CD4-positive, alpha-beta T cell treated with Interleukin-6 at 100 ng/mL for 8 hours (primary cell): ENCODE results near the gene KPNB1.

ENCODE experiments used
- DNase-seq: peaks from one replicate; pipeline ENCODE4 v3.0.0-alpha.2; 2020; ENCODE audit warnings: mixed read lengths, low spot score

The KPNB1 gene

DNA sequence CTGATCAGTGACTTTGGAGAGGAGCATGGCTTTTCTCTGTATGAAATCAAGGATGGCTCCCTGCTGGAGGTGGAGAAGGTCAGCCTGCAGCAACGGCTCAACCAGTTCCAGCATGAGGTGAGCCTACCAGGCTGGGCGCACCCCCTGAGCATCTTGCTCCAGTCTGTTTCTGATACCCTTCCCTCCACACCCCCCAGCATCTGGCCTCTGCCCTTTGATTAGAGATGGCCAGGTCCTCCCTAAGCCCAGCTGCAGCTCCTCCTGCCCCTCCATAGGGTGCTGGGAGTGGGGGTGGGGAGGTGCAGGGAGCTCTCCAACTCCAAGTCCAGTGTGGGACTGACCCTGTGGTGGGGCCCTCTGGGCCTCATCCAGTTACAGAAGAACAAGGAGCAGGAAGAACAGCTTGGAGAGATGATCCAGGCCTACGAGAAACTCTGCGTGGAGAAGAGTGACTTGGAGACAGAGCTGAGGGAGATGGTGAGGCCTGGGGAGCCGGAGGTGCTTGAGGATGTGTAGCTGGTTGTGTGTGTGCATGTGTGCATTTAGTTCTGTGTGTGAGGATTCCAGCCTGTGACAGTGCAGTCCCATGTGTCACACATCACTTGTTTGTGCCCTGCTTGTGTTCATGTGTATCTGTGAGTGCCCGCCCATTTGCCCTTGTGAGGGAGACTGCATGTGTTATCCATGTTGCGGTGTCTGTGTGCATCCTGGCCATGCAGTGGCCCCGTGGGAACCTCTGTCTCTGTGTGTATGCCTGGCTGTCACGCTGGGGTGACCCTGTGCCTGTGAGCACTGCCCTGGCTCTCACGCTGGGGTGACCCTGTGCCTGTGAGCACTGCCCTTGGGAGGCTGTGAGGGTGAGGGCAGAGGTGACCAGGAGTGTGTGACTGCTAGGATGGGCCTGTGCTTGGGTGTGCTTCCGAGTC, 47.3 kb downstream of the KPNB1 start:
- no peak for DNase-seq

DNA sequence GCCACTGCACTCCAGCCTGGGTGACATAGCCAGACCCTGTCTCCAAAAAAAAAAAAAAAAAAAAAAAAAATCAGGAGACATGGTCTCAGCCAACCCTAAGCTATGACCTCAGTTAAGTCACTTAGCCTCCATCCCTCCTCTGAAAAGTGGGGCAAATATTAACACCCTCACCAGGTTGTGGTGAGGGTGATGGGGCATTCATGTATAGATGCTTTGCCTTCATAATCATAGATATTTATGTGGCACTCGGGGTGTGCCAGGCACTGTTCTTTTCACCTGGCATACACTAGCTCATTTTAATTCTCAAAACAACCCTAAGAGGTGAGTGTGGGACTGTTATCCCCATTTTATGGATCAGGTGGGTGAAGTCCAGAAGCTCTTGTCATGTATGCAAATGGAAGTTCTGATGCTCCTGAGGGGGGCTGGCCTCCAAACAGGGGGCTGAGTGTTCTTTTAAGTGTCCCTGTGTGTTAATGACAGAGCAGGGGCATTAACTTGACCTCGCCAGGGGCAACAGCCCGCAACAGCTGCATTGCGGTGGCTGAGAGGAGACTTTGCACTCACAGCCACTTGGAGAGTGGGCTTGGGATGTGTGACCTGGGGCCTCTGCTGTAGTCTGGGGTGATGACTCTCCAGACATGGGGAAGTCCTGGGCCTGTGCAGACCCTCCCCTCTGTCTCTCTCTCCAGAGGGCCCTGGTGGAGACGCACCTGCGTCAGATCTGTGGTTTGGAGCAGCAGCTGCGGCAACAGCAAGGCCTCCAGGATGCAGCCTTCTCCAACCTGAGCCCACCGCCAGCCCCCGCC, 48.4 kb downstream of the KPNB1 start:
- DNase-seq = no peak

DNA sequence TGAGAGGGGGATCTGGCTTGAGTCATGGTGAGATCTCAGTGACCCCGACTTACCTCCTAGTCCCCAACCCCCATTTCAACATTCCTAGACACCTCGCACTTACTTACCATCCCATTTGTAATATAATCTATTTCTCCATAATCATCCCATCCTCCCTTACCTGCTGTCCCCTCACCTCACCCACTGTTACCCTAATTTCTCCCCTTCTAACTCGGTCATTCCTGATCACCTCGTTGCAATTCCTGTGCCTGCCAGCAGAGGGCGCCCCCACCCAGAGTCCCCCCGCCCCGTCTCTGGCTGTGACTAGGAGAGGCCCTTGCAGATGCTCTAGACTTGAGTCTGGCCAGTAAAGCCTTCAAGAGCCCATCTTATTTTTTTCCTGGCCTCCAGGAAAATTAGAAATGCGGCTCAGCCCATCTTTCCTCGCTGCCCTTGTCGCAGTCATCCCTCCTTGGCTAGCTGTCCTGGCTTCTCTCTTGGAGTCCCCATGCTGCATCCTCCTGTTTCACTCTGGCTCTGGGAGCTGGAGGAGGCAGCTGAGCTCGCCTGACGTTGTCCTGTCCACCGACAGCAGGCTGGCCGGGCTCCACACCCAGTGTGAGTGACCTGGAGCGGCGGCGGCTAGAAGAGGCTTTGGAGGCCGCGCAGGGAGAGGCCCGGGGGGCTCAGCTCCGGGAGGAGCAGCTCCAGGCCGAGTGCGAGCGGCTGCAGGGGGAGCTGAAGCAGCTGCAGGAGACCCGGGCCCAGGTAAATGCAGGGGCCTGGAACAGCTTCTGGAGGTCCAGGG, 49.2 kb downstream of the KPNB1 start:
- peak; percentile 73 for DNase-seq

DNA sequence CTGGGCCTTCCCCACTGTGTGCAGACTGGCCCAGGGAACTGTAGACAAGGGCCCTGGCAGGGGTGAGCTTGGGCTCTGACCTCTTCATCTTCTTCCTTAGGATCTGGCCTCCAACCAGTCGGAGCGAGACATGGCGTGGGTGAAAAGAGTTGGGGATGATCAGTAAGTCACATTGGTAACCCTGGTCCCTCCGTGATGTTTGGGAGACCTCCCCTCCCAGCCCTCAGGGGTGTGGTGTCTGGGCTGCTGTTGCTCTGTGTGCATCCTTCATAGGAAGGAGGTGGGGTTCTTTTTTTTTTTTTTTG, 49.8 kb downstream of the KPNB1 start:
- no peak for DNase-seq

DNA sequence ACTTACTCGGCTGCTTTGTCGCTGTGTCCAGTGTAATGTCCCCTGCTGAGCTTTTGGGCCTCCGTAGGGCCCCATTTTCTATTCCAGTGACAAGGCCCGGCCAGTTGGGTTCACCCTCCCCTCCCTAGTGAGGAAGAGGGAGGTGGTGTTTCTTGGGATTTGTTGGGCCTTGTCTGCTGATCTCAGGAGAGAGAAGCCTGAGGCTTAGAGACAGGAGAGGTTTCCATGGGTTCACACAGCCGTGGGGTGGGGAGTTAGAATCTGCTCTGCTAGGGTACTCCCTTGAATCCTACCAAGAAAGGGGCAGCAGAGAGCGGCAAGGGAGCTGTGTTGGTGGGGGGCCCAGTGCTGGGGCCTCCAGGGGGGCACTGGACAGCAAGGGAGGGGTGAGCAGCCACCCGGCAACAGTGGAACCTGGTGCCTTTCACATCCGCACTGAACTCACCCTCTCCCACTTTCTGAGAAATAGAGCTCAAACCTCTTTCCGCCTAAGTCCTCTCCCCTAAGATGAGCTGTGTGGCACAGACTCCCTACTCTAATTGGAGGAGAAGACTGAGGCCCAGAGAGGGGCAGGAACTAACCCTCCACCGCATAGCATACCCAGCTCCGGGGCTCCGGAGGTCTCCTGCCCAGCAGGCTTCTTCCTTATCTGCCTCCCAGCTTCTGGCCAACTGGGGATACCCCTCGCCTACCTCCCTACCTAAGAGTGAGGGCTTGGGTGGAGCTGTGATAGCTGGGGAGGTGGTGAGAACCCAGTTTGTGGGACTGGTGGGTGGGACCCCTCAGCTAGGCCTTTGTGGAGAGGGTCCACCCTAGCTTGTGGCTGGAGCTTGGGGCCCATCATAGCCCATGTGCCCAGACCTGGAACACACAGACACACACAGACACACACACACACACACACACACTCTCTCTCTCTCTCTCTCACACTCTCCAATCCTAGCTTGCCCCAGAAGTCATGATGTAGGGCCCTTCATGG, 51.0 kb downstream of the KPNB1 start:
- no peak for DNase-seq

DNA sequence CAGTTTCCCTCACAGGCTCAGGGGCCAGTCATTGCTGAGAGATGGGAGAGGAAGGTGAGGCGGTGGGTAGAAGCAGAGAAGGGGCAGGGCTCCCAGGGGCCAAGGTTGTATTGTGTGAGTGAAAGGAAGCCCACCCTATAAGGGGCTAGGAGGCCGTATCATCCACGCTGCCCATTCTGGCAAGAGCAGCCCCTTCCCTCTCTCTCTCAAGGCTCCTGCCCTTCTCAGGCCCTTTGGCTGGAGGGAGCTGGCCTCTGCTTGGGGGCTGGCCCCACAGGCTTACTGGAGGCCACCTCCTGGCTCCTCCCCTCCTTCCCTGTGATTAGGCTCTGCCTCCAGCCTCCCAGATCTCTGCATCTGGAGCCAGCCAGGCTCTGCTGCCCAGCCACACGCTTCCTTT, 51.9 kb downstream of the KPNB1 start:
- no peak for DNase-seq

DNA sequence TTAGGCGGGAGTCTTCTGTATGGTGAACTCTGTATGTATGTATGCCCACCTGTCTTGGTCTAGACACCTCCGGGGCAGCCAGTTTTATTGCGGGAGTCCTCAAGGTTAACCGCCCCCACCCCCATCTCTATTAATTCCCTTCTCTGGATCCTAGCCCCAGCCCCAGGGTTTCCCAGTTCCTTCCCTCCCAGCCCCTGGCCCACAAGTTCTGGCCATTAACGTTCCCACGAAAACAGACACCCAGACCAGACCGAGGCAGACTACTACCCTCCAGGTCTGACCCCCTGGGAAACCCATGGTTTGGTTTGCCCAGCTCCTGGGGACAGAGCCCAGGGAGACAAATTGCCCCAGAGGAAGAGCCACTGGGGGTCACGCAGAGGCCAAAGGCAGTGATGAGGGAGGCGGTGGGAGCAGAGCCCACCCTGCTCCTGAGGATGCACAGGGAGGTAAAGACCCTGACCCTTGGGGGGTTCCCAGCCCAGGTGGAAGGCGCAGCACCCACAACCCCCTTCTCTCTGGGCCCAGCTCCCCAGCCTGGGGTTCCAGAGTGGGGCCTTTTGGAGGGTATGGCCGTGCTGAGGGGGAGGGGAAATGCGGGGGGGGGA, 52.8 kb downstream of the KPNB1 start:
- DNase-seq = no peak

DNA sequence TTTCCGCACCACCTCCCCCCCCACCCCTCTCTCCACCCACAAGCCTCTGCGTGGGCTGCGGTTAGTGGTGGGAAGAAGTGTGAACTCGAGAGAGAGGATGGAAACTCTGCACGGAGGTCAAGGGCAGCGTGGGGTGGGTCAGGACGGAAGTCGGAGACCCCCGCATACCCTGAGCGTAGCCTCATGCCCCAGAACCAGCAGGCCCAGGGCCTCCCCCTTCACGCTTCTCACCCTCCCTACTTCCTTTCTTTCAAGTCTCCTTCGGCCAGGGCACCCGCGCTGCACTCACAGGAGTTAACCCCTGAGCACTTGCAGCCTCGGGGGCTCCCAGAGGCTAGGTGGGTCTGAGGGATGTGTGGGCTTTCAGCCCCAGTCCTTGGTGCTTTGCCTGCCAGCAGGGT, 53.5 kb downstream of the KPNB1 start:
- no peak for DNase-seq

DNA sequence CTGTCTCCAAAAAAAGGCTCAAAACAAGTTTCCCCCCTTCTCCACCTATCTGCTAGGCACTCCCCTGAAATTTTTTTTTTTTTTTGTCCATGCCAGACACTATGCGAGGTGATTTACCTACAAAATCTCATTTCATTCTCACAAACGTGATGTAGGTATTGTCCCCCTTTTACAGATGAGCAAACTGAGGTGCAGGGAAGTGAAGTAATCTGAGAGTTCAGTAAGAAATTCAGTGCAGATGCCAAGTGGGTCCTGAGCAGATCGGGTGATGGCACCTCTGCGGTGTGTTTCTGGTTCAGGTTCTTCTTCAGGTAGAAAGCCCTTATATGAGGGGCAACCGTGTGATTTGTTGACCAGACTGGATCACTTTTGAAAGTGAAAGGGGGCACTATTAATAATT, 54.0 kb downstream of the KPNB1 start:
- DNase-seq = no peak

DNA sequence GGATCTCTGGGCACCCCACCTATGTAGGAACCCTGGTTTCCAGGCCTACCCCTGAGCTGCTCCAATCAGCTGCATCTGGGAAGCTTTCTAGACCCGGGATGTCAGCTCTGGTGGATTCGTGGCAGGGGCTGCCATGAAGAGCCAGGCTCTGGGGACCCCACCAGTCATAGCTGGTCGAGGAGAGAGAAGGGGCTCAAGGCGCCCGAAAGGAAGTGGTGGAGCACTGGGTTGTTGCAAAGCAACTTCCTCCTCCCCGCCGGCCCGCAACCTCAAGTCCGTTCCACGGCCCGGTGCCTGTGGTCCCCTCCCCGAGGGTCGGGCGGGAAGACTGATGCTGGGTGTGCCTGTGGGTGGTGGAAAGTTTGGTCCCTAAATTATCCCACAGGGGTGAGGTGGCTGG, 54.4 kb downstream of the KPNB1 start:
- no peak for DNase-seq

DNA sequence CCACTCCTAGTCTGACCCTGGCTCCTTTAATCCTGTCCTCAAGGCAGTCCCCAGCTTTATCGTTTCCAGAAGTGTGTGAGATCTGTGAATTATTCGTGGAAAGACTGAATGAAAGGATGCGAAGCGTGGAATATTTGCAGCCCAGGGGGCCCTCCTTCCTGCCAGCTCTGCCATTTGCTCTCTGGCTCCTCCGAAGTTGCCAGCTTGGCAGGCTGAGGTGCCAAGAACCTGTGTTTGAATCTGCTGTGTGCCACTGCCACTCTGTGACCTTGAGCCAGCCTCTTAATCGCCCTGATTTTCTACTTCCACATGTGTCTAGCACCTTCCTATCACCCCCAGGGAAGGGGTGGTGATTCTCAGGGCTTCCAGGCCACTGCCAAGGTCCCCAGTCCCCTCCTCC, 55.0 kb downstream of the KPNB1 start:
- no peak for DNase-seq

DNA sequence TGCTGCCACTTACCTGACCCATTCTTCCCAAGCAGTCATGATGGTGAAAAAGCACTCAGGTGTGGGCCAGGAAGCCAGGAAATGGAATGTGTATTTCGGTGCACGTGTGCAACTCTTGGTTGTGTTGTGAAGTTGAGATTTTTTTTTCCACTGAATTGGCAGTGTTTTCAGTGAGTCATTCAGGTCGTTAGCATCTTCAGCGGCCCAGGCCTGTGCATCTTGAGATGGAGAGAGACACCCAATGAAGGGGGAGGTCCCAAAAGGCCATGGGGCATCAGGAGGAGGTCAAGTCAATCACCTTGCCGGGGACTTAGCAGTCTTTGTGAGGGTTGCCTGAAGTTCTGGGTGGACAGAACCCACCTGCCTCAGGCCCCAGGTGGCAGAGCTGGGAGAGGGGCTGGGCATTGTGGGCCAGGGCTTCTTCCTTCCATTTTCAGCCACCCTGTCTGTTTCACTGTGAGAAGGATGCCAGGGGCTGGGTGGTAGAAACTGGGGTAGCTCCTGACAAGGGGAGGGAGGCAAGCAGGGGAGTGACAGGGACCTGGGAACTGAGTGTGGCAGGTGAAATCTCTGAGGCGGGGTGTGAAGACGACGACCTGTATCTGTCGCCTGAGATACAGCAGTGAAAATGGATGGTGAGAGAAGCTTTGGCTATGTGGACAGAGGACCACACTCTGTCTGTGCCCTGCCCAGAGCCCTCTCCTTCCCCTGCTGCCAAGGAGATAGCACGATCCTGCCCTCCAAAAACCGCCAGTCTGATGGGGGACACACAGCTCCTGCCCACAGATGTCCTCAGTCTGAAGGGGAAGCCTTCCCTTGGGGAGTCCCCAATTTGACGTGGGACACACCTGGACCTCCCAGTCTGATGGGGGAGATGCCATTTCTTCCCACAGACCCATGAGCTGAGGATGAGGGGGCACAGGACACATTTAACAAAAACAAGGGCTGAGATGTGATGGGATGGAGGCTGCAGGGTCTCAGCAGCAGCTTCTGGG, 56.1 kb downstream of the KPNB1 start:
- DNase-seq = peak; percentile 28

DNA sequence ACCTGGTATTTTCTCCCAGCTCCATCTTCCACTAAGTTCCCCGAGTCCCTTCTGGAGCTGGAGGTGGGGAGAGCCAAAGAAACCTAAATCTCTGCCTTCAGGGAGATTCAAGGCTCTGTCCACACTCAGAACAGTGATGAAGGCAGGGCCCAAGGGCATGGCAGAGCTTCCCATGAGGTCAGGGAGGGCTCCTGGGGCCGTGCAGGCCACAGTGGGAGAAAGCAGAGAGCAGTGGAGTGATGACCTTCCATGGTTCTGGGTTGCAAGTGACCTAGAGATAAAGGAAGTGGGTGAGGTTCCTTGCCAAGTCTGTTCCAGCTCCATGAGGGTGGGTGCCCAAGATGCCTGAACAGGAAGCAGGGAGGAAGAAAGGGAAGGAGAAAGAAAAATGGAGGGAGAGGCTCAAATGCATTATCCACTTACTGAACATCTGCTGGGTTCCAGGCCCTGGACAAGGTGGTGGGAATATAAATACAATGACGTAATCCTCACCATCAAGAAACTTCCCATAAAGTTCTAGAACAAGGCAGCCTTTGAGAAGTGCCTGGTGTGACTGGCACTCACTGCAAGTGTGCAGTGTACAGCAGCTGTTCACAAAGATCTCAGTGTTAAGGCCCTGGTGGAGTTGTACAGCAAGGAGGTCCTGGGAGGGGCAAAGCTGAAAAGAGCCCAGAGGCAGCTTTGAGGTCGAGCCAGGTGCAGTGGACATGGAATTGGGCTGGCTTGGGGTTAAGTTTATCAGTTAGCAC, 57.5 kb downstream of the KPNB1 start:
- no peak for DNase-seq

DNA sequence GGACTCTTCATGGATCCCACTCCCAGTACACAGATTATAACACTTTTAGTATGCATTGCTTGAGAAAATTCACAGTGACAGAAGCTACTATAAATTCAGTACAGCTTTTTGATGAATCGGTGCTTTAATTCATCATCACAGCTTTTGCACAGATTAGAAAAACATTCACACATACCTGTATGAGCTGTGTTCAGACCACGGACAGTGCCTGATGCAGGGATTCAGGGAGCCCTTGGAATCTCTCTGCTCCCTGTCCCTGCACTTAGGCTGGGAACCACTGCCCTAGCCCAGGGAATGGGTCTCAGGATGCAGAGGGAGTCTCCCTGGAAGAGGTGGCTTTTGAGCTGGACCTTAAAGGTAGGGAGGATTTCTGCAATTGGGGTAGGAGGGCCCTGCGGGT, 58.2 kb downstream of the KPNB1 start:
- DNase-seq = no peak

DNA sequence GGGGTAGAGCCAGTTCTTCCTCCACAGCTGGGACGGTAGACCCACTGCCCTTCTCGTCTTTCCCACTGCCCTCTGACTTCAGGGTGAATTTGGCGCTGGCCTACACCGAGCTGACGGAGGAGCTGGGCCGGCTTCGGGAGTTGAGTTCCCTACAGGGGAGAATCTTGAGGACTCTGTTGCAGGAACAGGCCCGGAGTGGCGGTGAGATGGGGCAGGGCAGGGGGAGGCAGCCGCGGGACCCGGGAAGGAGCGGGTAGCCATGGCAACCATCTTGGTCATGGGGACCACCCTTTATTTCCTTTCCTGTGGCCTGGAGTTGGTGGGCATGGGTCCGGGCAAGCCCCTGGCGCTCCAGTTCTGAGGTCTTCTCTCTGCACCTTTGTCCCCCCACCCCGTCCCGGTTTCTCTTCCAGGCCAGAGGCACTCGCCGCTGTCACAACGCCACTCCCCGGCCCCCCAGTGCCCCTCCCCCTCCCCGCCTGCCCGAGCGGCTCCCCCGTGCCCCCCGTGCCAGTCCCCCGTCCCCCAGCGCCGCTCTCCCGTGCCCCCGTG, 58.7 kb downstream of the KPNB1 start:
- DNase-seq = no peak

DNA sequence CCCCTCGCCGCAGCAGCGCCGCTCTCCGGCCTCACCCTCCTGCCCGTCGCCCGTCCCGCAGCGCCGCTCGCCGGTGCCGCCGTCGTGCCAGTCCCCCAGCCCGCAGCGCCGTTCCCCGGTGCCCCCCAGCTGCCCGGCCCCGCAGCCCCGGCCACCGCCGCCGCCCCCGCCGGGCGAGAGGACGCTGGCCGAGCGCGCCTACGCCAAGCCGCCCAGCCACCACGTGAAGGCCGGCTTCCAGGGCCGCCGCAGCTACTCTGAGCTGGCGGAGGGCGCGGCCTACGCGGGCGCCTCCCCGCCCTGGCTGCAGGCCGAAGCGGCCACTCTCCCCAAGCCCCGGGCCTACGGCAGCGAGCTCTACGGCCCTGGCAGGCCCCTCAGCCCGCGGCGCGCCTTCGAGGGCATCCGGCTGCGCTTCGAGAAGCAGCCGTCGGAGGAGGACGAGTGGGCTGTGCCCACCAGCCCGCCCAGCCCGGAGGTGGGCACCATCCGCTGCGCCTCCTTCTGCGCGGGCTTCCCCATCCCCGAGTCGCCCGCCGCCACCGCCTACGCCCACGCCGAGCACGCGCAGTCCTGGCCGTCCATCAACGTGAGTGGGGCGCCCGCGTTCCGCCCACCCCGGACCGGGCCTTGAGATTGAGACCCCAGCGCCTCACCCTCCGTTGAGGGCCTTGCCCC, 59.3 kb downstream of the KPNB1 start:
- DNase-seq = no peak

DNA sequence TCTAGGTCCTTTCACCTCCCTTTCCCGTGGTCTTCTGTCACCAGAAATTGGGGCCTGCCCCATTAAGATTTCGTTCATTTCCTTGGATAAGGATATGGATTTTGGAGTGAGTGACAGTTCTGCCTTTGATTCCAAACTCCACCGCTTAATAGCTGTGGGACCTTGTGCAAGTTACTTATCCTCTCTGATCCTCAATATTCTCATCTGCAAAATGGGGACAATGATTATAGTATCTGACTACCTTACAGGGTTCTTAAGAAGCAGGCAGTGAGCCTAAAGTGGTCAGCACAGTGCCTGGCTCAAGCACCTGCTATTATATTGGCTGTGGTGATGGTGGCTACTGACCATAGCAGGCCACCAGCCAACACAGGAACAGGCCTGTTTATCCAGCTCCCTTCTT, 59.9 kb downstream of the KPNB1 start:
- no peak for DNase-seq
